Keratinocyte (primary cell): Measurements from ENCODE around the gene TP53I13. TPM values are rescaled to one million over a fixed set of nuclear protein-coding genes. Genes with fewer than 3 reads are reported as not detected.

Experiments used
- DNase-seq: peaks from one replicate; pipeline ENCODE4 v3.0.0-alpha.2; 2011; ENCODE audit warnings: low read depth, missing footprints, low spot score
- FAIRE-seq: peaks from 2 replicates; lab custom pipeline; 2011; peaks lifted over from hg19 to GRCh38; lab: Jason Lieb, UNC
- H2AFZ ChIP-seq: 2 replicates; pipeline ENCODE4 v1.6.0; 2012; ENCODE audit warnings: low read length, control low read depth, inconsistent platforms; ENCODE audit not compliant: control insufficient read depth
- H3K27ac ChIP-seq: 2 replicates; pipeline ENCODE4 v1.5.1; 2011; ENCODE audit warnings: low read length; ENCODE audit not compliant: control insufficient read depth, insufficient read depth
- H3K27me3 ChIP-seq: 3 replicates; pipeline ENCODE4 v1.6.0; 2011; ENCODE audit warnings: low read length; ENCODE audit not compliant: control insufficient read depth, insufficient read depth; ENCODE audit errors: extremely low read depth
- H3K36me3 ChIP-seq, 2 experiments: 2 replicates in 1 of 2; 3 replicates in 1 of 2; pipeline ENCODE4 v1.5.1; 2011; ENCODE audit warnings: low read length in 2 of 2, mild to moderate bottlenecking in 1 of 2; ENCODE audit not compliant: control insufficient read depth in 2 of 2, insufficient read depth in 2 of 2; ENCODE audit errors: extremely low read depth in 1 of 2
- H3K4me1 ChIP-seq: 3 replicates; pipeline ENCODE4 v1.5.1; 2011; ENCODE audit warnings: low read length; ENCODE audit not compliant: control insufficient read depth, insufficient read depth; ENCODE audit errors: extremely low read depth
- H3K4me2 ChIP-seq: 3 replicates; pipeline ENCODE4 v1.6.0; 2011; ENCODE audit warnings: low read depth, low read length; ENCODE audit not compliant: control insufficient read depth, insufficient read depth; ENCODE audit errors: extremely low read depth
- H3K4me3 ChIP-seq, 3 experiments: fragments of 200-600 bp in 1 of 3; sonication (generic) in 1 of 3; 2 replicates in 2 of 3; 3 replicates in 1 of 3; pipeline ENCODE4 v1.5.1; 2011 to 2016; ENCODE audit warnings: low read length in 3 of 3, mild to moderate bottlenecking in 3 of 3, control low read depth in 2 of 3, inconsistent platforms in 1 of 3, low read depth in 1 of 3, mixed read lengths in 1 of 3, mixed run types in 1 of 3, moderate library complexity in 1 of 3; ENCODE audit not compliant: control insufficient read depth in 2 of 3, insufficient read depth in 2 of 3; ENCODE audit errors: extremely low read depth in 1 of 3
- H3K79me2 ChIP-seq: 2 replicates; pipeline ENCODE4 v1.6.0; 2012; ENCODE audit warnings: low read length; ENCODE audit not compliant: control insufficient read depth, insufficient read depth
- H3K9ac ChIP-seq: 3 replicates; pipeline ENCODE4 v1.6.0; 2011; ENCODE audit warnings: low read length; ENCODE audit not compliant: control insufficient read depth, insufficient read depth; ENCODE audit errors: extremely low read depth
- H3K9me1 ChIP-seq: 3 replicates; pipeline ENCODE4 v1.6.0; 2011; ENCODE audit warnings: low read length; ENCODE audit not compliant: control insufficient read depth, insufficient read depth; ENCODE audit errors: extremely low read depth
- H3K9me3 ChIP-seq: 2 replicates; pipeline ENCODE4 v1.5.1; 2012; ENCODE audit warnings: low read depth, low read length; ENCODE audit not compliant: control insufficient read depth
- H4K20me1 ChIP-seq: 3 replicates; pipeline ENCODE4 v1.6.0; 2011; ENCODE audit warnings: low read length; ENCODE audit not compliant: control insufficient read depth, insufficient read depth; ENCODE audit errors: extremely low read depth
- EZH2 ChIP-seq: IDR thresholded peaks from one replicate; pipeline ENCODE4 v1.6.1; 2012; ENCODE audit warnings: inconsistent platforms, mild to moderate bottlenecking, low read length, moderate library complexity
- dilution Hi-C: fragments of 300-500 bp; cut with MboI; formaldehyde crosslinking; loops from one replicate; pipeline ENCODE4 v1.7.0; 2020; ENCODE audit warnings: low sequenced_read_pairs; ENCODE audit not compliant: extremely low pct_ligation_motif_present
- polyA plus RNA-seq, 5 experiments: library from polyadenylated mRNA; depleted of rRNA in 3 of 5; stranded (reverse) in 3 of 5; stranded (forward) in 1 of 5; unstranded in 1 of 5; fragments of >200 nt; gene quantifications; 1 replicate in 1 of 5; 2 replicates in 3 of 5; 3 replicates in 1 of 5; pipeline versions ENCODE4 v1.2.1 to v1.2.3, GENCODE V29; 2011 to 2012; ENCODE audit warnings: missing spikeins in 2 of 5, low read depth in 1 of 5, low replicate concordance in 1 of 5
- TF ChIP-seq, protein P1 (sequence below), 3 experiments: IDR thresholded peaks in 1 of 3; conservative IDR thresholded peaks in 1 of 3; optimal IDR thresholded peaks in 1 of 3; 2 replicates in 2 of 3; 3 replicates in 1 of 3; pipeline versions ENCODE3 to v1.5.1; 2011; ENCODE audit warnings: low read length in 3 of 3, mild to moderate bottlenecking in 3 of 3, moderate library complexity in 2 of 3, control low read depth in 1 of 3, inconsistent platforms in 1 of 3; ENCODE audit not compliant: insufficient read depth in 2 of 3; ENCODE audit errors: extremely low read depth in 1 of 3

Gene TP53I13
- polyA plus RNA-seq, 1 donor (not counting 4 experiments of a cell fraction or from before 2014, with no cell fraction given), result 11.9 TPM

DNA sequence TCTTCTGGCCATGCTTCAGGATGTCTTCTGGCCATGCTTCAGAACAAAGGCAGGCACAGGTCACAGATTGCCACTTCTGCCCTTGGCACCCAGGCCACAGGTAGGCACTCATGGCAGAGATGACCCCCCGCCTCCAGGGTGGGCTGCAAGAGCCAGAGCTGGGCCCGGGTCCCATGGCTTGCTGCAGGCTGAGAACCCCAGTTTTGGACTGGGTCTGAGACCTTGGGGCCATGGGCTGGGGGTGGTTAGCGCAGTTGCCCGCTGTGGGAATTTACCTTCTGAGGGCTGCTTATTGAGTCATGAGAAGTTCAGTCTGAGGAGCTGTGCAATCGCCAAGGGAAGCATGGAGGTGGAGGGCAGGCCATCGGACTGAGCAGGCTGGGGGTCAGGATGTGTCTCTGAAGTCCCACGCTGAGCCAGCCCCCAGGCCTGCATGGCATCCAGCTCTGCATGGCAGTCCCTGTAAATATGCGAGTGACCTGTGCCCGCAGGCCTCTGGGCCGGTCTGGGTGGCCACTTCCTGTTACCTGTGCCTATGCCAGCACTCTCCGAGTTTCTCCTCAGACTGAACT is 26.1 kb downstream of the TP53I13 start:
- FAIRE-seq (no peak), DNase-seq (no peak)
- Histone ChIP-seq H3K36me3 (no peaks in the 10 kb centered on the region), H3K4me2 (peak overlapping the region; percentile 92), H3K27me3 (no peaks in the 10 kb centered on the region), H3K9ac (no peak overlapping the region), H3K9me1 (no peaks in the 10 kb centered on the region), H3K9me3 (no peaks in the 10 kb centered on the region), H2AFZ (no peak overlapping the region), H3K4me1 (peaks cover 46% of the 10 kb centered on the region), H3K4me3 (peak overlapping the region; percentile 51 to 78 (median 70)), H3K27ac (no peak overlapping the region), H3K79me2 (peaks cover 19% of the 10 kb centered on the region), H4K20me1 (no peaks in the 10 kb centered on the region)
- dilution Hi-C loops, result no loop called here
- TF ChIP-seq, protein P1, sequence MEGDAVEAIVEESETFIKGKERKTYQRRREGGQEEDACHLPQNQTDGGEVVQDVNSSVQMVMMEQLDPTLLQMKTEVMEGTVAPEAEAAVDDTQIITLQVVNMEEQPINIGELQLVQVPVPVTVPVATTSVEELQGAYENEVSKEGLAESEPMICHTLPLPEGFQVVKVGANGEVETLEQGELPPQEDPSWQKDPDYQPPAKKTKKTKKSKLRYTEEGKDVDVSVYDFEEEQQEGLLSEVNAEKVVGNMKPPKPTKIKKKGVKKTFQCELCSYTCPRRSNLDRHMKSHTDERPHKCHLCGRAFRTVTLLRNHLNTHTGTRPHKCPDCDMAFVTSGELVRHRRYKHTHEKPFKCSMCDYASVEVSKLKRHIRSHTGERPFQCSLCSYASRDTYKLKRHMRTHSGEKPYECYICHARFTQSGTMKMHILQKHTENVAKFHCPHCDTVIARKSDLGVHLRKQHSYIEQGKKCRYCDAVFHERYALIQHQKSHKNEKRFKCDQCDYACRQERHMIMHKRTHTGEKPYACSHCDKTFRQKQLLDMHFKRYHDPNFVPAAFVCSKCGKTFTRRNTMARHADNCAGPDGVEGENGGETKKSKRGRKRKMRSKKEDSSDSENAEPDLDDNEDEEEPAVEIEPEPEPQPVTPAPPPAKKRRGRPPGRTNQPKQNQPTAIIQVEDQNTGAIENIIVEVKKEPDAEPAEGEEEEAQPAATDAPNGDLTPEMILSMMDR (optimal IDR thresholded peaks at IDR 0.05 in 1 of 3, IDR thresholded peaks at IDR 0.05 in 1 of 3, conservative IDR thresholded peaks at IDR 0.05 in 1 of 3; ENCODE audit: extremely low read depth in 1 of 3, insufficient read depth in 2 of 3, low read length in 3 of 3), result no peak
- no peak for TF ChIP-seq EZH2

DNA sequence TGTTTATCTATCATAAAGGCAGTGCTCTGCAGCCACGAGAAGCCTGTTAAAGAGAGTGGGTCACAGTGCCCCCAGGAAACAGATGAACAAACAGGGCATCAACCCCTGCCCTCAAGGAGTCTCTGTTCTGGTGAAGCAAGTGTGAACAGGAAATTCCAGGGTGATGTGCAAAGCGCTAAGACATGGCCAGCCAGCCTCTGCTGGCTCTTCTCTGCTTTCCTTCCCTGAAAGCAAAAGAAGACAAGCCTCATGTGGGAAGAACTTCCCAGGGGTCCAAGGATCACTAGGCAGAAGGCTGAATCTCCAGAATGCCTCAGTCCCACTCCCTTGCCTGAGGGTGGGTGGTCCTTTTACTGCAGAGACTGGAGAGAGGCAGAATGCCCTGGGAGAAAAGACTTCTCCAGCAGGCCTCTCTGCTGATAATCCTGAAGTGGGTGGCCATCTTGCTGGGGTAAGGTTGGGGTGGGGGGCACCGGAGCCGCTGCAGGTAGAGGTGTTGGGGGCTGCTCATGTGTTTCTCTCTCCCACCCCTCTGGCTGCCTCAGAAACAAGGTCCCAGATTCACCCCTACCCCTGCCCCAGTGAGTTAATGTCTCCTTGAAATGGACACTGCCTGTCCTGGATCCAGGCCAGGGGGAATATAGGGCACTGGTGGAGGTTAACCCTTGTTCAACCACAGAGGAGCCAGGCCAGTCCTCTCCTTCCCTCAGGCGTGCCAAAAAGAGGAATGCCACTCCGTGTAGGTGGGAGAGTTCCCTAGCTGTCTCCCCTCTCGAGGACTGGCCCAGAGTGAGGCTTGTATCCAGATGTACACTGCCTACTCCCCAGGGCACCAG is 26.8 kb downstream of the TP53I13 start:
- no peaks in the 10 kb centered on the region for H3K27me3 ChIP-seq
- H3K4me1 ChIP-seq, result peaks cover 39% of the 10 kb centered on the region
- no peak for TF ChIP-seq EZH2
- TF ChIP-seq, protein P1 (optimal IDR thresholded peaks at IDR 0.05 in 1 of 3, IDR thresholded peaks at IDR 0.05 in 1 of 3, conservative IDR thresholded peaks at IDR 0.05 in 1 of 3; ENCODE audit: extremely low read depth in 1 of 3, insufficient read depth in 2 of 3, low read length in 3 of 3), result no peak
- H3K36me3 ChIP-seq, result no peaks in the 10 kb centered on the region
- H3K9me3 ChIP-seq, result no peaks in the 10 kb centered on the region
- no peak overlapping the region for H3K4me3 ChIP-seq
- peaks cover 21% of the 10 kb centered on the region for H3K79me2 ChIP-seq
- no peaks in the 10 kb centered on the region for H4K20me1 ChIP-seq
- H2AFZ ChIP-seq, result no peak overlapping the region
- dilution Hi-C loops, result no loop called here
- no peak overlapping the region for H3K9ac ChIP-seq
- no peak overlapping the region for H3K27ac ChIP-seq
- FAIRE-seq (peak; percentile 29), DNase-seq (no peak)
- peak overlapping the region; percentile 13 for H3K4me2 ChIP-seq
- no peaks in the 10 kb centered on the region for H3K9me1 ChIP-seq
